GM21529 (cell line): Measurements from ENCODE around the gene DAPK3.

ENCODE experiments used
- ATAC-seq: cut with Tn5 transposase; IDR thresholded peaks from one replicate; pipeline ENCODE4 v1.9.1; 2021; ENCODE audit not compliant: unreplicated experiment

Gene DAPK3

DNA sequence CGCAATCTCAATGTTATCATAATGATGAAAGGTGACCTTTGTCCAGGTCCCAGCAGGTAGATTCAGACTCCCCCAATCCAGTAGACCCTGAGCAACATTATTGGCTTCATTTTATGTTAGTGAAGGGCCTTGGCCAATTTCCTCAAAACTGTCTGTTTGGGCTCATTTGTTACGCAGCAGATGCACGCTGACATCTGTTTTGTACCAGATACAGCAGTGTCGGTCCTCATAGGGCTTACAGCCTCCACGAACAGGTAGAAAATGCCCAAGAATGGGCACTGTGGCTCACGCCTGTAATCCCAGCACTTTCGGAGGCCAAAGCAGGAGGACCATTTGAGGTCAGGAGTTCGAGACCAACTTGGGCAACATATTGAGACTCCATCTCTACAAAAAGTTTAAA is 51.1 kb downstream of the DAPK3 start:
- no peak for ATAC-seq

DNA sequence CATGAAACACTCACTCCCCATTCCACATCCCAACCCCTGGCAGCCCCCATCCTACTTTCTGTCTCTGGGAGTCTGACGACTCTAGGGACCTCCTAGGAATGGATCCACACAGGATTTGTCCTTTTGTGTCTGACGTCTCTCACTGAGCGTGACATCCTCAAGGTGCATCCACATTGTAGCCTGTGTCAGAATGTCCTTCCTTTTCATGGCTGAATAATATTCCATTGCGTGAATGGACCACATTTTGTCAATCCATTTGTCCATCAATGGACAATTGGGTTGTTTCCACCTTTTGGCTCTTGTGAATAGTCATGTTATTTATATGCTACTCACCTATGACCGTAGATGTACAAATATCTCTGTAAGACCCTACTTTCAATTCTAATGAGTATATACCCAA is 54.9 kb downstream of the DAPK3 start:
- ATAC-seq, result no peak

DNA sequence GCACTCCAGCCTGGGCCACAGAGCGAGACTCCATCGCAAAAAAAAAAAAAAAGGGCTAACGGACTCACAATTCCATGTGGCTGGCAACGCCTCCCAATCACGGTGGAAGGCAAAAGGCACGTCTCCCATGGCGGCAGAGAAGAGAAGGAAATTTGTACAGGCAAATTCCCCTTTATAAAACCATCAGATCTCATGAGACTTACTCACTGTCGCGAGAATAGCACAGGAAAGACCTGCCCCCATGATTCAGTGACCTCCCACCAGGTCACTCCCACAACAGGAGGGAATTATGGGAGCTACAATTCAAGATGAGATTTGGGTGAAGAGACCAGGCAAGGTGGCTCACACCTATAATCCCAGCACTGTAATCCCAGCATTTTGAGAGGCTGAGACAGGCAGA is 56.7 kb downstream of the DAPK3 start:
- ATAC-seq, result no peak

DNA sequence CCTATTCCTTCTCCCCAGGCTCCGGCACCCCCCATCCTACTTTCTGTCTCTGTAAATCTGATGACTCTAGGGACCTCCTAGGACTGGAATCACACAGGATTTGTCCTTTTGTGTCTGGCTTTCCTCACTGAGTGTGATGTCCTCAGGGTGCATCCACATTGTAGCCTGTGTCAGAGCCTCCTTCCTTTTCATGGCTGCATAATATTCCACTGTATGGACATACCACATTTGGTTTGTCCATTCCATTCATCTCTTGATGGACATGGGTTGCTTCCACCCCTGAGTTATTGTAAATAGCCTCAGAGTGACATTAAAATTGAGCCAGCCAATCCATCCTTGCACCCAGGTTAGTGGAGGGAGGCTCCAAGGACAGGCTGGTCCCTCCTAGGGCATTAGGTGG is 60.8 kb downstream of the DAPK3 start:
- no peak for ATAC-seq
